ENCODE measurements around the gene AHCYL2. TPM values are rescaled to one million over a fixed set of nuclear protein-coding genes. Genes with fewer than 3 reads are reported as not detected.

Gene AHCYL2
- total RNA-seq, 1 experiment from 2014 or later, result 25.6 TPM

- TF ChIP-seq IRF1 (CRISPR knock-in tag; IDR thresholded peaks at IDR 0.05), result no peak
- no peak for TF ChIP-seq NFE2L1 (CRISPR knock-in tag; IDR thresholded peaks at IDR 0.05)
- TF ChIP-seq ELF4 (CRISPR knock-in tag; IDR thresholded peaks at IDR 0.05; ENCODE audit: low read depth), result no peak
- no peak for TF ChIP-seq ATF2 (CRISPR knock-in tag; IDR thresholded peaks at IDR 0.05; ENCODE audit: borderline replicate concordance, low read depth)
- TF ChIP-seq SMAD4 (CRISPR knock-in tag; IDR thresholded peaks at IDR 0.05), result no peak
- no peak for TF ChIP-seq PREB (CRISPR knock-in tag; IDR thresholded peaks at IDR 0.05; ENCODE audit: borderline replicate concordance)
- TF ChIP-seq, protein P1, sequence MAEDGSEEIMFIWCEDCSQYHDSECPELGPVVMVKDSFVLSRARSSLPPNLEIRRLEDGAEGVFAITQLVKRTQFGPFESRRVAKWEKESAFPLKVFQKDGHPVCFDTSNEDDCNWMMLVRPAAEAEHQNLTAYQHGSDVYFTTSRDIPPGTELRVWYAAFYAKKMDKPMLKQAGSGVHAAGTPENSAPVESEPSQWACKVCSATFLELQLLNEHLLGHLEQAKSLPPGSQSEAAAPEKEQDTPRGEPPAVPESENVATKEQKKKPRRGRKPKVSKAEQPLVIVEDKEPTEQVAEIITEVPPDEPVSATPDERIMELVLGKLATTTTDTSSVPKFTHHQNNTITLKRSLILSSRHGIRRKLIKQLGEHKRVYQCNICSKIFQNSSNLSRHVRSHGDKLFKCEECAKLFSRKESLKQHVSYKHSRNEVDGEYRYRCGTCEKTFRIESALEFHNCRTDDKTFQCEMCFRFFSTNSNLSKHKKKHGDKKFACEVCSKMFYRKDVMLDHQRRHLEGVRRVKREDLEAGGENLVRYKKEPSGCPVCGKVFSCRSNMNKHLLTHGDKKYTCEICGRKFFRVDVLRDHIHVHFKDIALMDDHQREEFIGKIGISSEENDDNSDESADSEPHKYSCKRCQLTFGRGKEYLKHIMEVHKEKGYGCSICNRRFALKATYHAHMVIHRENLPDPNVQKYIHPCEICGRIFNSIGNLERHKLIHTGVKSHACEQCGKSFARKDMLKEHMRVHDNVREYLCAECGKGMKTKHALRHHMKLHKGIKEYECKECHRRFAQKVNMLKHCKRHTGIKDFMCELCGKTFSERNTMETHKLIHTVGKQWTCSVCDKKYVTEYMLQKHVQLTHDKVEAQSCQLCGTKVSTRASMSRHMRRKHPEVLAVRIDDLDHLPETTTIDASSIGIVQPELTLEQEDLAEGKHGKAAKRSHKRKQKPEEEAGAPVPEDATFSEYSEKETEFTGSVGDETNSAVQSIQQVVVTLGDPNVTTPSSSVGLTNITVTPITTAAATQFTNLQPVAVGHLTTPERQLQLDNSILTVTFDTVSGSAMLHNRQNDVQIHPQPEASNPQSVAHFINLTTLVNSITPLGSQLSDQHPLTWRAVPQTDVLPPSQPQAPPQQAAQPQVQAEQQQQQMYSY (CRISPR knock-in tag; IDR thresholded peaks at IDR 0.05), result no peak
- TF ChIP-seq ZNF281 (CRISPR knock-in tag; IDR thresholded peaks at IDR 0.05), result no peak
- TF ChIP-seq, protein P2, sequence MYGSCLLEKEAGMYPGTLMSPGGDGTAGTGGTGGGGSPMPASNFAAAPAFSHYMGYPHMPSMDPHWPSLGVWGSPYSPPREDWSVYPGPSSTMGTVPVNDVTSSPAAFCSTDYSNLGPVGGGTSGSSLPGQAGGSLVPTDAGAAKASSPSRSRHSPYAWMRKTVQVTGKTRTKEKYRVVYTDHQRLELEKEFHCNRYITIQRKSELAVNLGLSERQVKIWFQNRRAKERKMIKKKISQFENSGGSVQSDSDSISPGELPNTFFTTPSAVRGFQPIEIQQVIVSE (CRISPR knock-in tag; IDR thresholded peaks at IDR 0.05; ENCODE audit: borderline replicate concordance), result no peak
- TF ChIP-seq FOXK1 (CRISPR knock-in tag; IDR thresholded peaks at IDR 0.05), result no peak
- no peak for TF ChIP-seq RORB (CRISPR knock-in tag; IDR thresholded peaks at IDR 0.05)
- no peak for TF ChIP-seq FOXP1 (CRISPR knock-in tag; IDR thresholded peaks at IDR 0.05; ENCODE audit: borderline replicate concordance)
- no peak for TF ChIP-seq GRHL2 (CRISPR knock-in tag; IDR thresholded peaks at IDR 0.05; ENCODE audit: insufficient replicate concordance, severe bottlenecking)
- no peak for TF ChIP-seq ZNF416 (CRISPR knock-in tag; IDR thresholded peaks at IDR 0.05)
- TF ChIP-seq MLX (CRISPR knock-in tag; IDR thresholded peaks at IDR 0.05), result no peak
- TF ChIP-seq NFATC4 (CRISPR knock-in tag; IDR thresholded peaks at IDR 0.05), result no peak
- TF ChIP-seq, protein P3, sequence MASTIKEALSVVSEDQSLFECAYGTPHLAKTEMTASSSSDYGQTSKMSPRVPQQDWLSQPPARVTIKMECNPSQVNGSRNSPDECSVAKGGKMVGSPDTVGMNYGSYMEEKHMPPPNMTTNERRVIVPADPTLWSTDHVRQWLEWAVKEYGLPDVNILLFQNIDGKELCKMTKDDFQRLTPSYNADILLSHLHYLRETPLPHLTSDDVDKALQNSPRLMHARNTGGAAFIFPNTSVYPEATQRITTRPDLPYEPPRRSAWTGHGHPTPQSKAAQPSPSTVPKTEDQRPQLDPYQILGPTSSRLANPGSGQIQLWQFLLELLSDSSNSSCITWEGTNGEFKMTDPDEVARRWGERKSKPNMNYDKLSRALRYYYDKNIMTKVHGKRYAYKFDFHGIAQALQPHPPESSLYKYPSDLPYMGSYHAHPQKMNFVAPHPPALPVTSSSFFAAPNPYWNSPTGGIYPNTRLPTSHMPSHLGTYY (CRISPR knock-in tag; IDR thresholded peaks at IDR 0.05), result no peak
- no peak for TF ChIP-seq TP53 (CRISPR knock-in tag; IDR thresholded peaks at IDR 0.05)
- Mint-ChIP-seq H3K36me3 (peaks cover 7% of the 10 kb centered on the region), H3K4me1 (peaks cover 21% of the 10 kb centered on the region), H3K27me3 (ENCODE audit: low read depth) (no peaks in the 10 kb centered on the region), H3K27ac (no peak overlapping the region), H3K4me3 (no peak overlapping the region), H3K9me3 (peaks cover 5% of the 10 kb centered on the region)
- DNase-seq (ENCODE audit: low spot score), result no peak
- ChIA-PET POLR2A (no interaction called here), CTCF (interaction anchor here (0.6 to 6.3 kb wide), 10 partner anchors 36 to 307 kb away, joined by 3 to 59 read pairs (median 7); partner anchors contain the start of gene STRIP2)
- no peak for ATAC-seq
These were observed 245.6 kb downstream of the AHCYL2 start for GRCh38 chr7:129470411-129470810.
